Nephron progenitor cell (in vitro differentiated cells): ENCODE measurements around the gene CDH3.

Experiments used
- DNase-seq: peaks from one replicate; pipeline ENCODE4 v3.0.0; 2021
- H3K27ac Mint-ChIP-seq: 2 replicates; pipeline ENCODE4 v1.8.0; 2021; ENCODE audit warnings: mild to moderate bottlenecking, moderate library complexity, mixed read lengths
- H3K27me3 Mint-ChIP-seq: 2 replicates; pipeline ENCODE4 v1.8.0; 2021; ENCODE audit warnings: mild to moderate bottlenecking, low read depth, mixed read lengths; ENCODE audit not compliant: poor library complexity
- H3K36me3 Mint-ChIP-seq: 2 replicates; pipeline ENCODE4 v1.8.0; 2021; ENCODE audit warnings: low read depth, mixed read lengths
- H3K4me1 Mint-ChIP-seq: 2 replicates; pipeline ENCODE4 v1.8.0; 2021; ENCODE audit warnings: mixed read lengths
- H3K4me3 Mint-ChIP-seq: 2 replicates; pipeline ENCODE4 v1.8.0; 2021; ENCODE audit warnings: mild to moderate bottlenecking, moderate library complexity, mixed read lengths
- H3K9me3 Mint-ChIP-seq: 2 replicates; pipeline ENCODE4 v1.8.0; 2021; ENCODE audit warnings: mild to moderate bottlenecking, moderate library complexity, mixed read lengths
- TF ChIP-seq, protein P1 (sequence below): fragments of 200-600 bp; sonication (generic); IDR thresholded peaks from 2 replicates; pipeline ENCODE4 v1.5.0; 2021; ENCODE audit warnings: antibody characterized with exemption

The CDH3 gene

GRCh38 chr16:68734782-68735181 lies 89.7 kb downstream of the CDH3 start:
- Mint-ChIP-seq H3K4me1 (peaks cover 14% of the 10 kb centered on the region), H3K27ac (no peak overlapping the region), H3K9me3 (no peaks in the 10 kb centered on the region), H3K27me3 (peaks cover 50% of the 10 kb centered on the region), H3K4me3 (no peak overlapping the region), H3K36me3 (no peaks in the 10 kb centered on the region)
- DNase-seq, result no peak
- TF ChIP-seq, protein P1, sequence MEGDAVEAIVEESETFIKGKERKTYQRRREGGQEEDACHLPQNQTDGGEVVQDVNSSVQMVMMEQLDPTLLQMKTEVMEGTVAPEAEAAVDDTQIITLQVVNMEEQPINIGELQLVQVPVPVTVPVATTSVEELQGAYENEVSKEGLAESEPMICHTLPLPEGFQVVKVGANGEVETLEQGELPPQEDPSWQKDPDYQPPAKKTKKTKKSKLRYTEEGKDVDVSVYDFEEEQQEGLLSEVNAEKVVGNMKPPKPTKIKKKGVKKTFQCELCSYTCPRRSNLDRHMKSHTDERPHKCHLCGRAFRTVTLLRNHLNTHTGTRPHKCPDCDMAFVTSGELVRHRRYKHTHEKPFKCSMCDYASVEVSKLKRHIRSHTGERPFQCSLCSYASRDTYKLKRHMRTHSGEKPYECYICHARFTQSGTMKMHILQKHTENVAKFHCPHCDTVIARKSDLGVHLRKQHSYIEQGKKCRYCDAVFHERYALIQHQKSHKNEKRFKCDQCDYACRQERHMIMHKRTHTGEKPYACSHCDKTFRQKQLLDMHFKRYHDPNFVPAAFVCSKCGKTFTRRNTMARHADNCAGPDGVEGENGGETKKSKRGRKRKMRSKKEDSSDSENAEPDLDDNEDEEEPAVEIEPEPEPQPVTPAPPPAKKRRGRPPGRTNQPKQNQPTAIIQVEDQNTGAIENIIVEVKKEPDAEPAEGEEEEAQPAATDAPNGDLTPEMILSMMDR, result no peak

DNA sequence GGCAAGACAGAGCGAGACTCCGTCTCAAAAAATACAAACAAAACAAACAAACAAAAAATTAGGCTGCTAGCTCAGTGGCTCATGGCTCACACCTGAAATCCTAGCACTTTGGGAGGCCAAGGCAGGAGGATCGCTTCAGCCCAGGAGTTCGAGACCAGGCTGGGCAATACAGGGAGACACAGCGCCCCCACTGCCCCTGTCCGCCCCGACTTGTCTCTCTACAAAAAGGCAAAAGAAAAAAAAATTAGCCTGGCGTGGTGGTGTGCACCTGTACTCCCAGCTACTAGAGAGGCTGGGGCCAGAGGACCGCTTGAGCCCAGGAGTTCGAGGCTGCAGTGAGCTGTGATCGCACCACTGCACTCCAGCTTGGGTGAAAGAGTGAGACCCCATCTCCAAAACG lies 91.5 kb downstream of the CDH3 start:
- Mint-ChIP-seq H3K27ac (no peak overlapping the region), H3K36me3 (no peaks in the 10 kb centered on the region), H3K4me3 (peak overlapping the region; percentile 83), H3K4me1 (peaks cover 31% of the 10 kb centered on the region), H3K27me3 (peaks cover 54% of the 10 kb centered on the region), H3K9me3 (no peaks in the 10 kb centered on the region)
- TF ChIP-seq, protein P1, result no peak
- DNase-seq, result no peak

DNA sequence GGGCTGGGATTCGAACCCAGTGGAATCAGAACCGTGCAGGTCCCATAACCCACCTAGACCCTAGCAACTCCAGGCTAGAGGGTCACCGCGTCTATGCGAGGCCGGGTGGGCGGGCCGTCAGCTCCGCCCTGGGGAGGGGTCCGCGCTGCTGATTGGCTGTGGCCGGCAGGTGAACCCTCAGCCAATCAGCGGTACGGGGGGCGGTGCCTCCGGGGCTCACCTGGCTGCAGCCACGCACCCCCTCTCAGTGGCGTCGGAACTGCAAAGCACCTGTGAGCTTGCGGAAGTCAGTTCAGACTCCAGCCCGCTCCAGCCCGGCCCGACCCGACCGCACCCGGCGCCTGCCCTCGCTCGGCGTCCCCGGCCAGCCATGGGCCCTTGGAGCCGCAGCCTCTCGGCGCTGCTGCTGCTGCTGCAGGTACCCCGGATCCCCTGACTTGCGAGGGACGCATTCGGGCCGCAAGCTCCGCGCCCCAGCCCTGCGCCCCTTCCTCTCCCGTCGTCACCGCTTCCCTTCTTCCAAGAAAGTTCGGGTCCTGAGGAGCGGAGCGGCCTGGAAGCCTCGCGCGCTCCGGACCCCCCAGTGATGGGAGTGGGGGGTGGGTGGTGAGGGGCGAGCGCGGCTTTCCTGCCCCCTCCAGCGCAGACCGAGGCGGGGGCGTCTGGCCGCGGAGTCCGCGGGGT lies 92.1 kb downstream of the CDH3 start, which contains the start of gene CDH1:
Gene CDH1 (plus strand): TSS at position 247 of the 684 bp plus-strand sequence. CDS start 124 bp downstream, at position 371.
- H3K4me1 Mint-ChIP-seq, result peaks cover 36% of the 10 kb centered on the region
- H3K27me3 Mint-ChIP-seq, result peaks cover 59% of the 10 kb centered on the region
- DNase-seq, result peak; percentile 59
- no peak within 1 kb of the TSS for H3K27ac Mint-ChIP-seq
- TF ChIP-seq, protein P1, result no peak
- H3K9me3 Mint-ChIP-seq, result no peaks in the 10 kb centered on the region
- H3K4me3 Mint-ChIP-seq, result peak within 1 kb of the TSS; percentile 85
- no peaks in the 10 kb centered on the region for H3K36me3 Mint-ChIP-seq

- no peaks in the 10 kb centered on the region for H3K9me3 Mint-ChIP-seq
- H3K27me3 Mint-ChIP-seq, result peaks cover 59% of the 10 kb centered on the region
- TF ChIP-seq, protein P1, result no peak
- DNase-seq, result peak; percentile 33
- H3K4me3 Mint-ChIP-seq, result peak overlapping the region; percentile 85
- H3K36me3 Mint-ChIP-seq, result no peaks in the 10 kb centered on the region
- no peak overlapping the region for H3K27ac Mint-ChIP-seq
- H3K4me1 Mint-ChIP-seq, result peaks cover 37% of the 10 kb centered on the region
Observed at GRCh38 chr16:68737730-68738629, 92.9 kb downstream of the CDH3 start.

DNA sequence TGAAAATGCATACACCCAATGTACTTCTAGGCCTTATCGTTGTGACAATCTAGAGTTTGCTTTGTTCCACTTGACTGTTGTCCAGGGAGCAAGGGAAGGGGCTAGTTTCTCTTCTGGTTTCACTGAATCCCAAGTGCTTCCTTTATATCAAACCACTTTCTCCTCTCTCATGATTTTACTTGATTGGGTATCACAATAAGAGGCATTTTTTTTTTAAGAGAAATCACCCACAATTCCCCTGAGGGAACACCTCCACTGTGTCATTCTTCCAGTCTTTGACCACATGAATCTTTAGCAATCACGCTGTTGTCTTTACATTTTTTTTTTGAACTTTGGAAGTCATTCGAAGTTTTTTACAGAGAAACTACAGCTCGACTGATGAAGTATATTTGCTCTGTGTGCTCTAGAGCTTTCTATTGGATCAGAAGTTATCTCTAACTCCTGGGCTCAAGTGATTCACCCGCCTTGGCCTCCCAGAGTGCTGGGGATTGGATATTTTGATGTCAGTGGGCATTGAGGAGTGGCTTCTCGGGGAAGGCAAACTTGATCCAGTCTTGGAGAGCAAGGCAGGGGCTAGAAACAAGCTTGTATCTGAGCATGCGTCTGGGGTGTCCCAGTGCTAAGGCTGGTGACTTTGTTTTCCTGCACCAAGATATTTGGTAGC lies 95.0 kb downstream of the CDH3 start:
- no peaks in the 10 kb centered on the region for H3K9me3 Mint-ChIP-seq
- no peak overlapping the region for H3K4me3 Mint-ChIP-seq
- no peaks in the 10 kb centered on the region for H3K36me3 Mint-ChIP-seq
- peaks cover 55% of the 10 kb centered on the region for H3K4me1 Mint-ChIP-seq
- DNase-seq, result no peak
- H3K27ac Mint-ChIP-seq, result no peak overlapping the region
- H3K27me3 Mint-ChIP-seq, result peaks cover 50% of the 10 kb centered on the region
- TF ChIP-seq, protein P1, result no peak
